ENCODE measurements around the gene TLN1.

DNA sequence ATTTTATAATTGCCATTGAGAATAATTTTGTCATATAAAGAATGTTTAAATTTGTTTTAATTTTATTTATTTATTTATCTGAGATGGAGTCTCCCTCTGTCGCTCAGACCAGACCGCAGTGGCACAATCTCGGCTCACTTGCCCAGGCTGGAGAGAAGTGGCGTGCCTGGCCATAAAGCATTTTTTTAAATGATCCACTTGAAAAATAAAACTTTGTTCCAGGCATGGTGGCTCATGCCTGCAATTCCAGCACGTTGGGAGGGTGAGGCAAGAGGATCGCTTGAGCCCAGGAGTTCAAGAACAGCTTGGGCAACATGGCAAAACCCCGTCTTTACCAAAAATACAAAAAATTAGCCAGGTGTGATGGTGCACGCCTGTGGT is 79.2 kb downstream of the TLN1 start:
- TF ChIP-seq ZBTB7A (tag by site-specific recombination; IDR thresholded peaks at IDR 0.05; ENCODE audit: low read depth) (no peak), ZNF274 (IDR thresholded peaks at IDR 0.05; ENCODE audit: low read length) (no peak), ZNF274 (tag by site-specific recombination; IDR thresholded peaks at IDR 0.05; ENCODE audit: borderline replicate concordance) (no peak), CTCF (tag by site-specific recombination; IDR thresholded peaks at IDR 0.05) (no peak), ZFP3 (tag by site-specific recombination; IDR thresholded peaks at IDR 0.05; ENCODE audit: low read depth) (no peak), ZNF24 (tag by site-specific recombination; IDR thresholded peaks at IDR 0.05) (no peak), ZBTB49 (tag by site-specific recombination; IDR thresholded peaks at IDR 0.05; ENCODE audit: low read depth) (no peak)
- TF ChIP-seq, protein P1, sequence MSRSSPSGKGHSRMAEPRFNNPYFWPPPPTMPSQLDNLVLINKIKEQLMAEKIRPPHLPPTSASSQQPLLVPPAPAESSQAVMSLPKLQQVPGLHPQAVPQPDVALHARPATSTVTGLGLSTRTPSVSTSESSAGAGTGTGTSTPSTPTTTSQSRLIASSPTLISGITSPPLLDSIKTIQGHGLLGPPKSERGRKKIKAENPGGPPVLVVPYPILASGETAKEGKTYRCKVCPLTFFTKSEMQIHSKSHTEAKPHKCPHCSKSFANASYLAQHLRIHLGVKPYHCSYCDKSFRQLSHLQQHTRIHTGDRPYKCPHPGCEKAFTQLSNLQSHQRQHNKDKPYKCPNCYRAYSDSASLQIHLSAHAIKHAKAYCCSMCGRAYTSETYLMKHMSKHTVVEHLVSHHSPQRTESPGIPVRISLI (tag by site-specific recombination; IDR thresholded peaks at IDR 0.05), result no peak
